NB4 (cell line): ENCODE data around the gene ARL8B.
A peak's percentile ranks its signal among the peaks of the same experiment; 100 is the strongest.

ENCODE experiments used
- DNase-seq: peaks from one replicate; pipeline ENCODE4 v3.0.0; 2010; ENCODE audit warnings: low read depth
- H3K4me3 ChIP-seq: one replicate; pipeline ENCODE4 v1.5.1; 2011; ENCODE audit warnings: mild to moderate bottlenecking, low read depth, low read length, moderate library complexity
- MYC ChIP-seq: IDR thresholded peaks from 2 replicates; pipeline ENCODE4 v1.6.1; 2011; ENCODE audit warnings: low read depth, low read length
- POLR2A ChIP-seq: IDR thresholded peaks from 2 replicates; pipeline ENCODE4 v1.6.1; 2011; ENCODE audit warnings: mild to moderate bottlenecking; ENCODE audit not compliant: insufficient read length; ENCODE audit errors: extremely low read depth
- TF ChIP-seq, protein P1 (sequence below): IDR thresholded peaks from 2 replicates; pipeline ENCODE4 v1.6.1; 2011; ENCODE audit warnings: low read depth, low read length
- TF ChIP-seq, protein P2 (sequence below): IDR thresholded peaks from one replicate; pipeline ENCODE4 v1.5.1; 2012; ENCODE audit warnings: low read depth, low read length

The ARL8B gene

DNA sequence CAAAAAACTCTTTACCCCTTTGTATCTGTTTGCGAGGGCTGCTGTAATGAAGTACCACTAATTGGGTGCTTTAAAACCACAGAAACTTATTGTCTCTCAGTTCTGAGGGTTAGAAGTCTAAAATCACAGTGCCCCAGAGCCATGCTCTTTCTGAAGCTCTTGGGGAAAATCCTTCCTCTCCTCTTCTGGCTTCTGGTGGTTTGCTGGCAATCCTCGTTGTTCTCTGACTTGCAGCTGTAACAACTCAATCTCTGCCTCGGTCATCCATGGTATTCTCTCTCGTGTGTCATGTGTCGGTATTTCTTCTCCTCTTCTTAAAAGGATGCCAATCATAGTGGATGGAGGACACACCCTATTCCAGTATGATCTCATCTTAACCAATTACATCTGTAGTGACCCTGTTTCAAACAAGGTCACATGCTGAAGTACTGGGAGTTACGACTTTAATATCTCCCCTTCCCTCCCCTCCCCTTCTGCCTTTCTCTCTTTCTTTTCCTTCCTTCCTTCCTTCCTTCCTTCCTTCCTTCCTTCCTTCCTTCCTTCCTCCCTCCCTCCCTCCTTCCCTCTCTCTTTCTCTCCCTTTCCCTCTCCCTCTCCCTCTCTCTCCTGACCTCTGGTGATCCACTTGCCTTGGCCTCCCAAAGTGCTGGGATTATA lies 6.5 kb upstream of the ARL8B start:
- DNase-seq: no peak
- TF ChIP-seq, protein P1, sequence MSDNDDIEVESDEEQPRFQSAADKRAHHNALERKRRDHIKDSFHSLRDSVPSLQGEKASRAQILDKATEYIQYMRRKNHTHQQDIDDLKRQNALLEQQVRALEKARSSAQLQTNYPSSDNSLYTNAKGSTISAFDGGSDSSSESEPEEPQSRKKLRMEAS: no peak
- TF ChIP-seq MYC: no peak
- TF ChIP-seq, protein P2, sequence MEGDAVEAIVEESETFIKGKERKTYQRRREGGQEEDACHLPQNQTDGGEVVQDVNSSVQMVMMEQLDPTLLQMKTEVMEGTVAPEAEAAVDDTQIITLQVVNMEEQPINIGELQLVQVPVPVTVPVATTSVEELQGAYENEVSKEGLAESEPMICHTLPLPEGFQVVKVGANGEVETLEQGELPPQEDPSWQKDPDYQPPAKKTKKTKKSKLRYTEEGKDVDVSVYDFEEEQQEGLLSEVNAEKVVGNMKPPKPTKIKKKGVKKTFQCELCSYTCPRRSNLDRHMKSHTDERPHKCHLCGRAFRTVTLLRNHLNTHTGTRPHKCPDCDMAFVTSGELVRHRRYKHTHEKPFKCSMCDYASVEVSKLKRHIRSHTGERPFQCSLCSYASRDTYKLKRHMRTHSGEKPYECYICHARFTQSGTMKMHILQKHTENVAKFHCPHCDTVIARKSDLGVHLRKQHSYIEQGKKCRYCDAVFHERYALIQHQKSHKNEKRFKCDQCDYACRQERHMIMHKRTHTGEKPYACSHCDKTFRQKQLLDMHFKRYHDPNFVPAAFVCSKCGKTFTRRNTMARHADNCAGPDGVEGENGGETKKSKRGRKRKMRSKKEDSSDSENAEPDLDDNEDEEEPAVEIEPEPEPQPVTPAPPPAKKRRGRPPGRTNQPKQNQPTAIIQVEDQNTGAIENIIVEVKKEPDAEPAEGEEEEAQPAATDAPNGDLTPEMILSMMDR: no peak
- no peak for TF ChIP-seq POLR2A

DNA sequence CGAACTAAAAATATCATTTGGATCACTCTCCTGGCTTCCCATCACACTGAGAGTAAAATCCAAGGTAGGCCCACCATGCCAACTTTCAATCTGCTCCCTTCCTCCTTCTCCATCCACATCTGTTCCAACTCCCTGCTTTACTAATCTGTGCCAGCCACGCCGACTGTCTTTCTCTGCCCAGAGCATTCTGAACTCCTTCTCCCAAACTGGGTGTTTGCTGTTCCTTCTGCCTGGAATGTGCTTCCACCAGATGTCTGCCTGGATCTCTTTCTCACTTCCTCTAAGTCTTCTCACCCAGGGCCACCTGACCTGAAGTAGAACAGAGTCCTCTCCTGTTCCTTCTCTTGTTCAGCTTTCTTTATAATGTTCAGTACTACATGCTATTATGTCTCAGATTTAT lies 5.6 kb upstream of the ARL8B start:
- TF ChIP-seq, protein P1: no peak
- TF ChIP-seq, protein P2: no peak
- TF ChIP-seq MYC (no peak), POLR2A (no peak)
- no peak overlapping the region for H3K4me3 ChIP-seq
- no peak for DNase-seq

More for the DNA sequence above, 6.5 kb upstream of the ARL8B start:
- H3K4me3 ChIP-seq: no peak overlapping the region

DNA sequence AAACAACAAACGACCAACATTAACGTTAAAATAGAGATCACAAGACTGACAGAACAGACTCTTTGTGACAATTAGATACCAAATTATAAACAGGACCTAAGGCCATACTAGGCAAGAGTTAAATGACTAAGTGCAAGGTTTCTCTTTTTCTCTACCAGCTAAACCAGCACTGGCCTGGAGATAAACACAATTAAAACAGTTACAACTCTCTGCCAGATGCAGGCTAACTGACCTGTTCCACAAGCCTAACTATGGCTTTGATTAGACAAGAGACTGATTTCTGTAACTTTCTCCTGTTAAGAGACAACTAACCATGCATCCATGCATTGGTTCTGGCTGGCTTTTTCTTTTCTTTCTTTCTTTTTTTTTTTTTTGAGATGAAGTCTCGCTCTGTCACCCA lies 1.6 kb upstream of the ARL8B start:
- no peak for DNase-seq
- no peak overlapping the region for H3K4me3 ChIP-seq
- TF ChIP-seq, protein P2: no peak
- TF ChIP-seq, protein P1: no peak
- TF ChIP-seq POLR2A: no peak
- TF ChIP-seq MYC: no peak

DNA sequence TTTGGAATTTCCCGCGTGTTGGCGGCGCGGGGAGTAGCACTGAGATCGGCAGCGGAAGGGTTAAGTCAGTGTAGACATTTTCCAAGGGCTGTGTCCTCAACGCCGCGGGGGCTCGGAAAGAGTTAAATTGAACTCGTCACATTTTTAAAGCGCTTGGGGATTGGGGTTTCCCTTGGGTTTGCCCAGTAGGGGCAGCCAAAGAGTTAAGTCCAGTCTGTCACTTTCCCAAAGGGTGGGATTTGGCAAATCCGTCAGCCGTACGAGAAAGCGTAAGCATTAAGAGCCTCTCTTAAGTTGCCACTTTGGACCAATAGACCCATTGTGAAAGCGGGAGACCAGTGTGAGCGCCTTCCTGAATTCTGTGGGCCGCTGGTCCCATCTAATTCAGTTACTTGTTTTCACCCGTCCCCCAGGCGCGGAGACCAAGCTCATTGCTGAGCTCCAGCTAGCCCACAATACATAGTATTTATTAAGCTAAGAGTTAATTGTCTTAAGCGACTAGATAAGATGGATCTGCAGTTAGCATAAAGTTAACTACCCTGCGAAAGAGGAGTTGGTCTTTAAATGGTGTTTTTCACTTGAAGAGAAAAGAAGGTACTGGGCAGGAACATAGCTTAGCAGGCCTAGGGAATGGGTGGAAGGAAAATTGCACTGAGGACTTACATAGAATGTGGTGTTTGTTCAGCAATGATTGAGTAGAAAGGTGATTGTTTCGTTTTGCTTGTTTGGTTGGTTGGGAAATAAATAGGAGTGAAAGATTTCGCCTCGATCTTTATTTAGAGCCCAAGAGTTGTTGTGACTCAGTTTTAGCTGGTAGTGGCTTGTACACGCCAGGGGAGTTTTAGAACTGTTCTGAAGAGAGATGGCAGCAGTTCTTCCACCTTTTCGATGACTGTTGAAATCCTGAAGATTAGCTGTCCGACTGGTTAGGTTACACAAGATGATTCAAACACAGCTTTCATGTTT lies 932 bp downstream of the ARL8B start:
- peak; percentile 71 for DNase-seq
- peak overlapping the region; percentile 68 for H3K4me3 ChIP-seq
- TF ChIP-seq MYC (no peak), POLR2A (no peak)
- TF ChIP-seq, protein P2: no peak
- TF ChIP-seq, protein P1: no peak

DNA sequence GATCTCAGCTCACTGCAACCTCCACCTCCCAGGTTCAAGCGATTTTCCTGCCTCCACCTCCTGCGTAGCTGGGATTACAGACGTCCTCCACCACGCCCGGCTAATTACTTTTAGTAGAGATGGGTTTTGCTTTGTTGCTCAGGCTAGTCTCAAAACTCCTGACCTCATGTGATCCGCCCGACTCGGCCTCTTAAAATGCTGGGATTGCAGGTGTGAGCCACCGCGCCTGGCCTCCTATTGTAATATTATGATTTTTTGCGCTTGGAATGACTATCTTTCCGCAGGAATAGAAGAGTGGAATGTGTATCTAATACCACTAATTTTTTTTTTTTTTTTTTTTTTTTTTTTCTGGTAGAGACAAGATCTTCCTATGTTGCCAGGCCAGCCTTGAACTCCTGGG lies 1.8 kb downstream of the ARL8B start:
- TF ChIP-seq, protein P2: no peak
- TF ChIP-seq, protein P1: no peak
- TF ChIP-seq POLR2A: no peak
- TF ChIP-seq MYC: no peak
- H3K4me3 ChIP-seq: peak overlapping the region; percentile 68
- no peak for DNase-seq
